WTC11 (cell line): ENCODE results near the gene LDLRAD4. TPM values are rescaled to one million over a fixed set of nuclear protein-coding genes. Genes with fewer than 3 reads are reported as not detected.

ENCODE experiments used
- ATAC-seq: fragments of 200-7000 bp; cut with Tn5 transposase; 2 replicates; pipeline ENCODE4 v1.10.0; 2021; ENCODE audit warnings: mild to moderate bottlenecking, moderate library complexity
- CTCF ChIA-PET: fragments of 300-600 bp; sonication (Branson Sonifier 250); formaldehyde crosslinking; loops from one replicate; lab custom pipeline; 2021; ENCODE audit warnings: antibody characterized with exemption; lab: Charles Lee
- POLR2A ChIA-PET: fragments of 350-600 bp; sonication (Branson Sonifier 250); formaldehyde crosslinking; loops from one replicate; lab custom pipeline; 2021; ENCODE audit warnings: antibody characterized with exemption; lab: Charles Lee
- DNase-seq: peaks from one replicate; pipeline ENCODE4 v3.0.0; 2021; ENCODE audit warnings: low spot score
- H3K27ac Mint-ChIP-seq: 2 replicates; pipeline ENCODE4 v1.8.0; 2021; ENCODE audit warnings: mixed read lengths
- H3K27me3 Mint-ChIP-seq: 2 replicates; pipeline ENCODE4 v1.8.0; 2021; ENCODE audit warnings: low read depth, mild to moderate bottlenecking, moderate library complexity, mixed read lengths
- H3K36me3 Mint-ChIP-seq: 2 replicates; pipeline ENCODE4 v1.8.0; 2021; ENCODE audit warnings: mixed read lengths
- H3K4me1 Mint-ChIP-seq: 2 replicates; pipeline ENCODE4 v1.8.0; 2022; ENCODE audit warnings: mixed read lengths
- H3K4me3 Mint-ChIP-seq: 2 replicates; pipeline ENCODE4 v1.8.0; 2021; ENCODE audit warnings: mild to moderate bottlenecking, moderate library complexity, mixed read lengths
- H3K9me3 Mint-ChIP-seq: 2 replicates; pipeline ENCODE4 v1.8.0; 2021; ENCODE audit warnings: mixed read lengths
- CREM ChIP-seq: sonication (generic); formaldehyde crosslinking; IDR thresholded peaks from 2 replicates; pipeline ENCODE4 v1.8.1; 2022; ENCODE audit warnings: mild to moderate bottlenecking, missing genetic modification reagents, moderate library complexity
- FOXJ3 ChIP-seq: sonication (generic); formaldehyde crosslinking; IDR thresholded peaks from 2 replicates; pipeline ENCODE4 v1.9.0; 2021; ENCODE audit warnings: missing genetic modification reagents, mild to moderate bottlenecking, borderline replicate concordance
- FOXK1 ChIP-seq: sonication (generic); formaldehyde crosslinking; IDR thresholded peaks from 2 replicates; pipeline ENCODE4 v1.8.0; 2022; ENCODE audit warnings: mild to moderate bottlenecking, moderate library complexity, missing genetic modification reagents
- GRHL2 ChIP-seq: fragments of 250-450 bp; sonication (Bioruptor Pico); IDR thresholded peaks from 2 replicates; pipeline ENCODE4 v1.8.0; 2022; ENCODE audit warnings: mild to moderate bottlenecking, moderate library complexity; ENCODE audit not compliant: insufficient replicate concordance, severe bottlenecking
- HMGA2 ChIP-seq: fragments of 250-450 bp; sonication (Bioruptor Pico); IDR thresholded peaks from 2 replicates; pipeline ENCODE4 v1.4.0; 2021; ENCODE audit warnings: mild to moderate bottlenecking, moderate library complexity
- NFYB ChIP-seq: sonication (generic); formaldehyde crosslinking; conservative IDR thresholded peaks from 2 replicates; pipeline ENCODE4 v1.8.0; 2022; ENCODE audit warnings: low read depth, missing genetic modification reagents
- RELA ChIP-seq: sonication (generic); formaldehyde crosslinking; IDR thresholded peaks from 2 replicates; pipeline ENCODE4 v1.8.1; 2022; ENCODE audit warnings: missing genetic modification reagents, mild to moderate bottlenecking, borderline replicate concordance
- ZNF232 ChIP-seq: sonication (generic); formaldehyde crosslinking; IDR thresholded peaks from 2 replicates; pipeline ENCODE4 v1.8.0; 2022; ENCODE audit warnings: mild to moderate bottlenecking, missing genetic modification reagents
- total RNA-seq: library from RNA; stranded (reverse); gene quantifications from 3 replicates; pipeline ENCODE4 v1.2.3, GENCODE V29; 2021
- TF ChIP-seq, protein P1 (sequence below): sonication (generic); formaldehyde crosslinking; IDR thresholded peaks from 2 replicates; pipeline ENCODE4 v1.8.1; 2022; ENCODE audit warnings: missing genetic modification reagents, borderline replicate concordance
- TF ChIP-seq, protein P2 (sequence below): sonication (generic); formaldehyde crosslinking; IDR thresholded peaks from 2 replicates; pipeline ENCODE4 v1.8.0; 2022; ENCODE audit warnings: mild to moderate bottlenecking, missing genetic modification reagents
- TF ChIP-seq, protein P3 (sequence below): fragments of 250-450 bp; sonication (Bioruptor Pico); IDR thresholded peaks from 2 replicates; pipeline ENCODE4 v2.1.2; 2022; ENCODE audit warnings: mild to moderate bottlenecking, moderate library complexity
- TF ChIP-seq, protein P4 (sequence below): sonication (generic); formaldehyde crosslinking; IDR thresholded peaks from 2 replicates; pipeline ENCODE4 v1.8.1; 2023; ENCODE audit warnings: mild to moderate bottlenecking, moderate library complexity, missing genetic modification reagents
- TF ChIP-seq, protein P5 (sequence below): sonication (generic); formaldehyde crosslinking; conservative IDR thresholded peaks from 2 replicates; pipeline ENCODE4 v1.8.1; 2022; ENCODE audit warnings: mild to moderate bottlenecking, missing genetic modification reagents

LDLRAD4 gene
- total RNA-seq, 1 experiment from 2014 or later, result 6.2 TPM

DNA sequence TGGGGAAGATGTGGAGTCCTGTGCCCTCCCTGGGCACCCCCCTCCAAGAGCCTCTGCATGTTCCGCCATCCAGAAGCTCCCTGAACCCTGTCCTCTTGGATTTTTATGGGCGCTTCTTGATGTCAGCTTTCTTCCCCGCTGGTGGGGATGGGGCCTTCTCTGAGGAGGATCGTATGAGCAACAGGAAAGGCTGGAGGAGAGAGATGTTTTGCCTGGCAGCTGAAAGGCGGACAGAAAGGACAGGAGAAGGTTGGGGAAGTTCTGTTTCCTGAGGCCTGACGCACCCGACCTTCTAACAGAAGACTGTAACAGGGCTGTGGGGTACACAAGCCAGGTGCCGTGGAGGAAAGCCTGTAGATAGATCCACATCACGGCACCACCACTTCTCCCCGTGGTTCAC, 238.8 kb downstream of the LDLRAD4 start (continued):
- TF ChIP-seq, protein P1, sequence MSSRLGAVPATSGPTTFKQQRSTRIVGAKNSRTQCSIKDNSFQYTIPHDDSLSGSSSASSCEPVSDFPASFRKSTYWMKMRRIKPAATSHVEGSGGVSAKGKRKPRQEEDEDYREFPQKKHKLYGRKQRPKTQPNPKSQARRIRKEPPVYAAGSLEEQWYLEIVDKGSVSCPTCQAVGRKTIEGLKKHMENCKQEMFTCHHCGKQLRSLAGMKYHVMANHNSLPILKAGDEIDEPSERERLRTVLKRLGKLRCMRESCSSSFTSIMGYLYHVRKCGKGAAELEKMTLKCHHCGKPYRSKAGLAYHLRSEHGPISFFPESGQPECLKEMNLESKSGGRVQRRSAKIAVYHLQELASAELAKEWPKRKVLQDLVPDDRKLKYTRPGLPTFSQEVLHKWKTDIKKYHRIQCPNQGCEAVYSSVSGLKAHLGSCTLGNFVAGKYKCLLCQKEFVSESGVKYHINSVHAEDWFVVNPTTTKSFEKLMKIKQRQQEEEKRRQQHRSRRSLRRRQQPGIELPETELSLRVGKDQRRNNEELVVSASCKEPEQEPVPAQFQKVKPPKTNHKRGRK (CRISPR knock-in tag), result no peak
- TF ChIP-seq, all 79 proteins: peak for 0

DNA sequence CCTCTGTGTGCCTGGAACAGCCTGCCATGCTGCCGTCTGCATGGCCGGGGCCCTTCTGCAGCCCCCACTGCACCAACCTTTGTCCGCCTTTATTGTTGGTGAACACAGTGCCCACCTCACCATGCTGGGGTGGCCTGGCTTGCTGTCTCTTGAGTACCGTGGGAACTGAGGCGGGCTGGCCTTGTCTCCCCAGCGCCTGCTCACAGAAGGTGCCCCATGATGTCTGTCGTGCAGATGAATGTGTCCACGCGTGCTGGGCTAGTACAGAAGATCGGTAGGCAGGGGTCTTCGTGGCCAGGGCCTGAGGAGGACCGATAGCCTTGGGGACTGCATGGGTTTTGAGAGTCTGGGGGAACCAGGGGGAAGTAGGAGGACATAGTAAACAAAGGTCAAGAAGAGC, 242.4 kb downstream of the LDLRAD4 start:
- H3K27me3 Mint-ChIP-seq, result no peaks in the 10 kb centered on the region

DNA sequence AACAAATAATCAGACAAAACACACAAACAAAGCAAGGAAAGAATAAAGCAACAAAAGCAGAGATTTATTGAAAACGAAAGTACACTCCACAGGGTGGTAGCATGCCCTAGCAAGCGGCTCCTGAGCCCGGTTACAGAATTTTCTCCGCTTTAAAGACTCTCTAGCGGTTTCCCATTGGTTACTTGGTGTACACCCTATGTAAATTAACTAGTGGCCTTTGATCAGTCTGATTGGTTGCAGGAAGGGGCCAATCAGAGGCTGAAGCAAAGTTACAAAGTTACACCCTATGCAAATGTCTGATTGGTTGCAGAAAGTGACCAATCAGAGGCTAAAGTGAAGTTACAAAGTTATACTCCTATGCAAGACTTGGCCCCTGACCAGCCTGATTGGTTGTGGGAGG, 242.9 kb downstream of the LDLRAD4 start:
- Mint-ChIP-seq H3K36me3 (no peaks in the 10 kb centered on the region), H3K27ac (peak overlapping the region; percentile 57; the same call in 1 of the 2 replicates), H3K9me3 (peaks cover 8% of the 10 kb centered on the region; the same call in 1 of the 2 replicates), H3K4me3 (no peak overlapping the region), H3K27me3 (no peaks in the 10 kb centered on the region), H3K4me1 (peaks cover 26% of the 10 kb centered on the region)
- no peak for ATAC-seq
- POLR2A ChIA-PET, result no interaction called here
- CTCF ChIA-PET, result no interaction called here
- no peak for DNase-seq
- TF ChIP-seq FOXK1 (CRISPR knock-in tag) (no peak), HMGA2 (CRISPR knock-in tag) (no peak)
- TF ChIP-seq, protein P2, sequence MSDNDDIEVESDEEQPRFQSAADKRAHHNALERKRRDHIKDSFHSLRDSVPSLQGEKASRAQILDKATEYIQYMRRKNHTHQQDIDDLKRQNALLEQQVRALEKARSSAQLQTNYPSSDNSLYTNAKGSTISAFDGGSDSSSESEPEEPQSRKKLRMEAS, result no peak
- TF ChIP-seq, all 79 proteins: peak for 0

More for the DNA sequence above, 242.4 kb downstream of the LDLRAD4 start:
- DNase-seq, result no peak
- ChIA-PET CTCF (no interaction called here), POLR2A (no interaction called here)
- no peak for TF ChIP-seq GRHL2 (CRISPR knock-in tag)
- peak overlapping the region; percentile 57; the same call in 1 of the 2 replicates for H3K27ac Mint-ChIP-seq
- no peak for ATAC-seq
- peaks cover 26% of the 10 kb centered on the region for H3K4me1 Mint-ChIP-seq
- no peak overlapping the region for H3K4me3 Mint-ChIP-seq
- no peaks in the 10 kb centered on the region for H3K36me3 Mint-ChIP-seq
- peaks cover 8% of the 10 kb centered on the region; the same call in 1 of the 2 replicates for H3K9me3 Mint-ChIP-seq

DNA sequence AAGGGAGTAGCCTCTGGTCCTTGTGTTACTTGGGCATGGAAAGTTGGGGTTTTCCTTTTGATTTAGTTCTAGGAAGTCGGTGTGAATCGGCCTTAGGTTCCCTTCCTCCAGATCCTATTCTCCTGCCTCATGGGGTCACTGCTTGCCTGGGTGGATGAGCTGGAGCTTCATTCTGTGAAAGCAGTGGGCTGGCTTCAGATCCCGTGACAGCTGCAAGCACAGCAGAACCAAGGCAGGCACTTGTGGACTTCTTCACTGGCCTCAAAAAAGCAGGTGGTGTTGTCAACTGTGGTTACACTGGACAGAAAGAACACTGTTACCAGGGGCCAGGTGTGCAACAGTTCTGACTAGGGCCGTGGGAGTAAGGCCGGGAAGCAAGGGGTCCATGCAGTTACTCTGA, 243.4 kb downstream of the LDLRAD4 start:
- H3K36me3 Mint-ChIP-seq, result no peaks in the 10 kb centered on the region
- ChIA-PET POLR2A (no interaction called here), CTCF (no interaction called here)
- H3K27ac Mint-ChIP-seq, result no peak overlapping the region
- no peaks in the 10 kb centered on the region for H3K27me3 Mint-ChIP-seq
- TF ChIP-seq, protein P3, sequence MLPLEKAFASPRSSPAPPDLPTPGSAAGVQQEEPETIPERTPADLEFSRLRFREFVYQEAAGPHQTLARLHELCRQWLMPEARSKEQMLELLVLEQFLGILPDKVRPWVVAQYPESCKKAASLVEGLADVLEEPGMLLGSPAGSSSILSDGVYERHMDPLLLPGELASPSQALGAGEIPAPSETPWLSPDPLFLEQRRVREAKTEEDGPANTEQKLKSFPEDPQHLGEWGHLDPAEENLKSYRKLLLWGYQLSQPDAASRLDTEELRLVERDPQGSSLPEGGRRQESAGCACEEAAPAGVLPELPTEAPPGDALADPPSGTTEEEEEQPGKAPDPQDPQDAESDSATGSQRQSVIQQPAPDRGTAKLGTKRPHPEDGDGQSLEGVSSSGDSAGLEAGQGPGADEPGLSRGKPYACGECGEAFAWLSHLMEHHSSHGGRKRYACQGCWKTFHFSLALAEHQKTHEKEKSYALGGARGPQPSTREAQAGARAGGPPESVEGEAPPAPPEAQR (CRISPR knock-in tag), result no peak
- TF ChIP-seq NFYB (CRISPR knock-in tag) (no peak), CREM (CRISPR knock-in tag) (no peak), FOXJ3 (CRISPR knock-in tag) (no peak), RELA (CRISPR knock-in tag) (no peak), ZNF232 (no peak)
- TF ChIP-seq, protein P4, sequence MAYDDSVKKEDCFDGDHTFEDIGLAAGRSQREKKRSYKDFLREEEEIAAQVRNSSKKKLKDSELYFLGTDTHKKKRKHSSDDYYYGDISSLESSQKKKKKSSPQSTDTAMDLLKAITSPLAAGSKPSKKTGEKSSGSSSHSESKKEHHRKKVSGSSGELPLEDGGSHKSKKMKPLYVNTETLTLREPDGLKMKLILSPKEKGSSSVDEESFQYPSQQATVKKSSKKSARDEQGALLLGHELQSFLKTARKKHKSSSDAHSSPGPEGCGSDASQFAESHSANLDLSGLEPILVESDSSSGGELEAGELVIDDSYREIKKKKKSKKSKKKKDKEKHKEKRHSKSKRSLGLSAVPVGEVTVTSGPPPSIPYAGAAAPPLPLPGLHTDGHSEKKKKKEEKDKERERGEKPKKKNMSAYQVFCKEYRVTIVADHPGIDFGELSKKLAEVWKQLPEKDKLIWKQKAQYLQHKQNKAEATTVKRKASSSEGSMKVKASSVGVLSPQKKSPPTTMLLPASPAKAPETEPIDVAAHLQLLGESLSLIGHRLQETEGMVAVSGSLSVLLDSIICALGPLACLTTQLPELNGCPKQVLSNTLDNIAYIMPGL, result no peak
- TF ChIP-seq, protein P5, sequence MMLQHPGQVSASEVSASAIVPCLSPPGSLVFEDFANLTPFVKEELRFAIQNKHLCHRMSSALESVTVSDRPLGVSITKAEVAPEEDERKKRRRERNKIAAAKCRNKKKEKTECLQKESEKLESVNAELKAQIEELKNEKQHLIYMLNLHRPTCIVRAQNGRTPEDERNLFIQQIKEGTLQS (CRISPR knock-in tag), result no peak
- H3K4me1 Mint-ChIP-seq, result peaks cover 26% of the 10 kb centered on the region
- DNase-seq, result no peak
- peaks cover 10% of the 10 kb centered on the region for H3K9me3 Mint-ChIP-seq
- H3K4me3 Mint-ChIP-seq, result no peak overlapping the region
- ATAC-seq, result no peak
